Mesenchymal stem cell (in vitro differentiated cells and primary cell): ENCODE data around the gene BMPR1B.

Source experiments
- DNase-seq: peaks from one replicate; pipeline ENCODE4 v3.0.0-alpha.2; 2013
- H2AFZ ChIP-seq: one replicate; pipeline ENCODE4 v1.6.1; 2013; ENCODE audit warnings: low read depth, mild to moderate bottlenecking, control low read depth, inconsistent platforms, low read length, moderate library complexity
- H2AK5ac ChIP-seq: 2 replicates; pipeline ENCODE4 v1.6.1; 2013; ENCODE audit warnings: low read length, moderate library complexity, mild to moderate bottlenecking, inconsistent platforms; ENCODE audit not compliant: severe bottlenecking
- H2BK120ac ChIP-seq: one replicate; pipeline ENCODE4 v1.6.1; 2013; ENCODE audit warnings: low read depth, mild to moderate bottlenecking, inconsistent platforms, low read length, moderate library complexity
- H2BK12ac ChIP-seq, 2 experiments: one replicate each; pipeline ENCODE4 v1.6.1; 2013; ENCODE audit warnings: inconsistent platforms in 2 of 2, low read length in 2 of 2, mild to moderate bottlenecking in 2 of 2, moderate library complexity in 2 of 2, control low read depth in 1 of 2
- H2BK15ac ChIP-seq: one replicate; pipeline ENCODE4 v1.6.1; 2013; ENCODE audit warnings: mild to moderate bottlenecking, low read depth, inconsistent platforms; ENCODE audit not compliant: poor library complexity, severe bottlenecking
- H2BK5ac ChIP-seq: 2 replicates; pipeline ENCODE4 v1.6.1; 2013; ENCODE audit warnings: low read depth, mild to moderate bottlenecking, low read length, control low read depth, inconsistent platforms; ENCODE audit not compliant: poor library complexity, severe bottlenecking
- H3K14ac ChIP-seq, 2 experiments: one replicate each; pipeline ENCODE4 v1.6.1; 2013; ENCODE audit warnings: inconsistent platforms in 2 of 2, low read length in 2 of 2, control low read depth in 1 of 2, mild to moderate bottlenecking in 1 of 2, moderate library complexity in 1 of 2
- H3K18ac ChIP-seq, 2 experiments: one replicate each; pipeline ENCODE4 v1.6.1; 2013; ENCODE audit warnings: inconsistent platforms in 2 of 2, low read length in 2 of 2, control low read depth in 1 of 2, low read depth in 1 of 2, mild to moderate bottlenecking in 1 of 2
- H3K23ac ChIP-seq, 2 experiments: one replicate each; pipeline ENCODE4 v1.6.1; 2013; ENCODE audit warnings: inconsistent platforms in 2 of 2, low read length in 2 of 2, mild to moderate bottlenecking in 2 of 2, moderate library complexity in 2 of 2, control low read depth in 1 of 2
- H3K27ac ChIP-seq: 2 replicates; pipeline ENCODE4 v1.5.1; 2013; ENCODE audit warnings: mild to moderate bottlenecking, moderate library complexity, low read length, control low read depth, inconsistent platforms; ENCODE audit not compliant: poor library complexity, severe bottlenecking
- H3K27me3 ChIP-seq, 2 experiments: 2 replicates each; pipeline versions ENCODE4 v1.6.1 to v1.7.0; 2013; ENCODE audit warnings: low read length in 2 of 2, mild to moderate bottlenecking in 2 of 2, moderate library complexity in 2 of 2, control low read depth in 1 of 2, inconsistent platforms in 1 of 2; ENCODE audit not compliant: control insufficient read depth in 1 of 2, insufficient read depth in 1 of 2
- H3K36me3 ChIP-seq, 2 experiments: 2 replicates each; pipeline versions ENCODE4 v1.6.1 to v1.7.0; 2013; ENCODE audit warnings: low read length in 2 of 2, control low read depth in 1 of 2, inconsistent platforms in 1 of 2, low read depth in 1 of 2, mild to moderate bottlenecking in 1 of 2; ENCODE audit not compliant: insufficient read depth in 2 of 2, control insufficient read depth in 1 of 2
- H3K4ac ChIP-seq, 2 experiments: one replicate each; pipeline ENCODE4 v1.6.1; 2013; ENCODE audit warnings: inconsistent platforms in 2 of 2, low read length in 2 of 2, mild to moderate bottlenecking in 2 of 2, moderate library complexity in 2 of 2, control low read depth in 1 of 2, low read depth in 1 of 2
- H3K4me1 ChIP-seq: 2 replicates; pipeline ENCODE4 v1.6.1; 2013; ENCODE audit warnings: low read depth, low read length, control low read depth; ENCODE audit not compliant: control insufficient read depth, insufficient read depth
- H3K4me2 ChIP-seq: 2 replicates; pipeline ENCODE4 v1.6.1; 2013; ENCODE audit warnings: low read length, mild to moderate bottlenecking, inconsistent platforms; ENCODE audit not compliant: poor library complexity, severe bottlenecking
- H3K4me3 ChIP-seq, 2 experiments: 2 replicates each; pipeline versions ENCODE4 v1.5.1 to v1.7.0; 2013; ENCODE audit warnings: low read length in 2 of 2, mild to moderate bottlenecking in 2 of 2, control low read depth in 1 of 2, low read depth in 1 of 2; ENCODE audit not compliant: insufficient read depth in 1 of 2
- H3K79me1 ChIP-seq: replicated peaks from 2 replicates; pipeline ENCODE4 v1.6.1; 2013; ENCODE audit warnings: mild to moderate bottlenecking, control low read depth, low read length, inconsistent platforms; ENCODE audit not compliant: poor library complexity, severe bottlenecking
- H3K9ac ChIP-seq: 2 replicates; pipeline ENCODE4 v1.7.0; 2013; ENCODE audit warnings: mild to moderate bottlenecking, low read length, moderate library complexity
- H3K9me3 ChIP-seq: 2 replicates; pipeline ENCODE4 v1.7.0; 2013; ENCODE audit warnings: mild to moderate bottlenecking, low read length; ENCODE audit not compliant: control insufficient read depth
- H4K8ac ChIP-seq: one replicate; pipeline ENCODE4 v1.6.1; 2013; ENCODE audit warnings: inconsistent platforms, mild to moderate bottlenecking, low read length, moderate library complexity
- H4K91ac ChIP-seq: one replicate; pipeline ENCODE4 v1.6.1; 2013; ENCODE audit warnings: mild to moderate bottlenecking, low read length, inconsistent platforms
- WGBS: methylation state at CpG from one replicate; pipeline ENCODE4 v1.1.7; 2013; ENCODE audit warnings: mixed read lengths; 5-methylcytosine and 5-hydroxymethylcytosine counted together

Gene BMPR1B

DNA sequence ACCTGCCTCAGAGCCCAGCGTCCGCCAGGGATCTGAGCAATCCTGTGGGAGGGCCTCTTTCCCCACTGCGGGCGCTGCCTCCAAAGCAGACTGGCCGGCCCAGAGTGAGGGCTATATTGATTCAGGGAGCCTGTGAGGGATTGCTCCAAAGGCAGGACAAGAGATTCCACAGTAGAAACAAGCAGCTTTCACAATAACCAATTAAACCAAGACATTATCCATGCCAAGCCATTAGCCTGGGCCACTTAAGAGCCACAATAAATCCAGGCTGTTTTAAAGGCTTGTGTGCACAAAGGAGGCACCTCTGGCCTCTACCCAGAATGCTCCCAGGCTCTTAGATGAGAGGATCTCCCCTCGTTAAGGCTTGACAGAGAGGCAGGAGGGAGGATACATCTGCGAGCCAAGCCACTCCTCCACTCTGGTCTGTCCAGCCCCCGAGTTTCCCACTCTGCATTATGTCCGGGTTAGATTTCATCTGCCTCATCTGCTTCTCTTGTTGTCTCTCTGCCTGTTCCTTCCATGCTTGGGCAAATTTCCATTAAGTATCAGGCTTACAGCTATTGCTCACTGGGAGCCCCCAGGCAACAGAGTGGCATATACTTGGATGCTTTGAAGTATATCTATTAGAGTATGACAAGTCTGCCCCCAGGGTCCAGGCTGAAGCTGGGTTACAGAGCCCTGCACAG is 433.1 kb downstream of the BMPR1B start:
- no peaks in the 10 kb centered on the region for H3K9me3 ChIP-seq
- DNase-seq, result peak; percentile 83
- no peak overlapping the region for H3K18ac ChIP-seq
- H2BK5ac ChIP-seq, result no peak overlapping the region
- H3K4ac ChIP-seq, result no peak overlapping the region
- H3K23ac ChIP-seq, result no peak overlapping the region
- no peak overlapping the region for H2AFZ ChIP-seq
- H3K4me3 ChIP-seq, result no peak overlapping the region
- no peak overlapping the region for H2BK12ac ChIP-seq
- H4K91ac ChIP-seq, result no peak overlapping the region
- H4K8ac ChIP-seq, result peak overlapping the region; percentile 58
- H3K14ac ChIP-seq, result no peak overlapping the region
- H3K9ac ChIP-seq, result no peak overlapping the region
- H3K36me3 ChIP-seq, result no peaks in the 10 kb centered on the region
- no peak overlapping the region for H2AK5ac ChIP-seq
- WGBS, result 33% methylated on average over 9 of the region's 9 CpGs
- H2BK15ac ChIP-seq, result no peak overlapping the region
- H3K4me1 ChIP-seq, result peaks cover 3% of the 10 kb centered on the region
- H2BK120ac ChIP-seq, result no peak overlapping the region
- no peak overlapping the region for H3K4me2 ChIP-seq
- no peak overlapping the region for H3K27ac ChIP-seq
- no peaks in the 10 kb centered on the region for H3K79me1 ChIP-seq
- H3K27me3 ChIP-seq, result peaks cover 0 to 14% of the 10 kb centered on the region in 2 experiments

DNA sequence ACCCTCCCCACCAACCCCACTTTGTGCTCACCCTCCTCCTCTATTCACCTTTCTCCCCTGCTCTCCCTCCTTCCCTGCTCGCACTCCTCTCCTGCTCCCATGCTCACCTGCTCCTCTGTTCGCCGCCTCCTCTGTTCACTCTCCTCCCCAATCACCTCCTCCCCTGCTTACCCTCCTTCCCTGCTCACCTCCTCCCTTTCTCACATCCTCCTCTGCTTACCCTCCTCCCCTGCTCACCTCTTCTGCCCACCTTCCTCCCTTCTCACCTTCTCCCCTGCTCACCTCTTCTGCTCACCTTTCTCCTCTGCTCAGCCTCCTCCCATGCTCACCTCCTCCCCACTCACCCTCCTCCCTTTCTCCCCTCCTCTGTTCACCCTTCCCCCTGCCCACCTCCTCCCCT is 433.8 kb downstream of the BMPR1B start:
- H3K9ac ChIP-seq, result no peak overlapping the region
- H3K4me1 ChIP-seq, result peaks cover 3% of the 10 kb centered on the region
- H3K14ac ChIP-seq, result no peak overlapping the region
- no peaks in the 10 kb centered on the region for H3K36me3 ChIP-seq
- H3K27me3 ChIP-seq, result peaks cover 0 to 14% of the 10 kb centered on the region in 2 experiments
- no peak overlapping the region for H2AFZ ChIP-seq
- no peaks in the 10 kb centered on the region for H3K9me3 ChIP-seq
- H3K4me2 ChIP-seq, result no peak overlapping the region
- H2BK15ac ChIP-seq, result no peak overlapping the region
- DNase-seq, result no peak
- no peaks in the 10 kb centered on the region for H3K79me1 ChIP-seq
- H4K8ac ChIP-seq, result no peak overlapping the region
- peak overlapping the region in 1 of 2 experiments; percentile 24 for H2BK12ac ChIP-seq
- H3K27ac ChIP-seq, result no peak overlapping the region
- no peak overlapping the region for H3K23ac ChIP-seq
- no peak overlapping the region for H2AK5ac ChIP-seq
- H2BK120ac ChIP-seq, result no peak overlapping the region
- no peak overlapping the region for H2BK5ac ChIP-seq
- 95% methylated on average over 3 of the region's 3 CpGs for WGBS
- peak overlapping the region; percentile 70 for H4K91ac ChIP-seq
- peak overlapping the region in 1 of 2 experiments; percentile 22 for H3K18ac ChIP-seq
- no peak overlapping the region for H3K4ac ChIP-seq
- no peak overlapping the region for H3K4me3 ChIP-seq

DNA sequence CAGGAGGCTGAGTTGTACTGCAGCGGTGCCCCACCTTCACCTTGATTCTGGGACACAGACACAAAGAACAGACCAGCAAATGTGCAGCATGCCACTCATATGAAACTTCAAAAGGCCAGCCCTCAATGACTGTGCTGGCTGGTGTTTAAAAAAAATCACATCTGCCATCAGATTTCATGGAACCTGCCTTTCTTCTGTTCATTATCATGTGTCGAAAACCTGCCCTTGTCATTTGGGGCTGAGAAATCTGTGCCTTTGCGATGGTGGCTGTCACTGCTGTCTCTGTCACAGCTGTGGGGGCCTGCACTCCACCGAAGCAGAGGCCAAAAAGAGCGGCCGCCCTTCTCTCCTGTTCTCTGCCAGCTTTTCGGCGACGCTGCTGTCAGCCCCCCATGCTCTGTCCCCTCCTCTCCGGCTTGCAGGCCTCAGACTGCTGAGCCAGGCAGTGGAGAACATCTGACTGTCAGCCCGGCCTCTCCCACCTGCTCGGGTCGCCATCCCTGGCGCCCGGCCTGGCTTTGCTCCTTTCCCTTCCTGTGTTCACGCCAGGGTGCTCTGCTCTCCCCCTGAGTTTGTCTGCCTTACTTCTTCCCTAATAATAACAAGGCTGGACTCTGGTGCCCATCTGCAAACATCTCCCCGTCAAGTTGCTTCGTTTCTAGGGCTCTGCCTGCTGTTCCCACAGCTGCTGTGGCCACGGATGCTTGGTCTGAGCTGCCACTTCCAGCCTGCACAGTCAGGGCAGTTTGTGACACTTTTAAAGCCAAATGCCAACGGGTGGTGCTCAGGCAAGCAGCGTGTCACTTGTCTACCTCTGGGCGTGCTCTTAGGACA is 435.9 kb downstream of the BMPR1B start:
- Histone ChIP-seq H2BK15ac (no peak overlapping the region), H4K91ac (no peak overlapping the region), H3K36me3 (no peaks in the 10 kb centered on the region), H2BK120ac (no peak overlapping the region), H3K4me2 (no peak overlapping the region), H3K27ac (no peak overlapping the region), H3K79me1 (no peaks in the 10 kb centered on the region), H3K23ac (no peak overlapping the region), H3K4me1 (peaks cover 3% of the 10 kb centered on the region), H2BK5ac (no peak overlapping the region), H3K9me3 (no peaks in the 10 kb centered on the region), H2AK5ac (no peak overlapping the region), H2AFZ (no peak overlapping the region), H3K9ac (no peak overlapping the region), H3K4me3 (no peak overlapping the region), H3K14ac (no peak overlapping the region), H3K4ac (no peak overlapping the region), H4K8ac (no peak overlapping the region), H3K27me3 (peaks cover 0 to 14% of the 10 kb centered on the region in 2 experiments), H3K18ac (peak overlapping the region in 1 of 2 experiments; percentile 28), H2BK12ac (peak overlapping the region in 1 of 2 experiments; percentile 35)
- 91% methylated on average over 22 of the region's 22 CpGs for WGBS
- no peak for DNase-seq

DNA sequence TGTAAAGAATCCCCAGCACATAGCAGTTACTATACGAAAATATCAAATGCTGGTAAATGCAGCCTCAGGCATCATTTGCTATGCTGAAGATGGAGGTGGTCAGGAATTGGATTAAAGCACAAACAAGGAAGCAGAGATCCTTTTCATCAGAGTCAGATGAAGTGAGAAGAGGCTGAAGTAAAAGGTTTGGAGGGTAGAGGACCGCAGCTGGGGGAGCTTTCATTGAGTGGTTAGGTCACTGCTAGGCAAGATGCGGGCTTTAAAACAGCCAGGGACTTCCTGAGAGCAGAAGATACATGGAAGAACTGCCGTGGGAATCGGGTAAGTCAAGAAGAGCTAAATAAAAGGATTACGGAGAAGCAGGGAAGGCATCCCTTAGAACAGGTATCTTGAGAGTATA is 439.6 kb downstream of the BMPR1B start:
- DNase-seq, result no peak
- no peak overlapping the region for H3K4ac ChIP-seq
- H2BK12ac ChIP-seq, result no peak overlapping the region
- no peak overlapping the region for H3K14ac ChIP-seq
- H3K27me3 ChIP-seq, result peaks cover 0 to 9% of the 10 kb centered on the region in 2 experiments
- 76% methylated on average over 6 of the region's 6 CpGs for WGBS
- no peaks in the 10 kb centered on the region for H3K79me1 ChIP-seq
- no peak overlapping the region for H3K27ac ChIP-seq
- H2AFZ ChIP-seq, result no peak overlapping the region
- no peak overlapping the region for H3K4me3 ChIP-seq
- no peak overlapping the region for H4K91ac ChIP-seq
- no peak overlapping the region for H3K9ac ChIP-seq
- H2BK15ac ChIP-seq, result no peak overlapping the region
- H3K18ac ChIP-seq, result no peak overlapping the region
- no peaks in the 10 kb centered on the region for H3K9me3 ChIP-seq
- peaks cover 3% of the 10 kb centered on the region for H3K4me1 ChIP-seq
- H2BK120ac ChIP-seq, result no peak overlapping the region
- H3K36me3 ChIP-seq, result no peaks in the 10 kb centered on the region
- H2BK5ac ChIP-seq, result no peak overlapping the region
- no peak overlapping the region for H3K23ac ChIP-seq
- no peak overlapping the region for H3K4me2 ChIP-seq
- no peak overlapping the region for H4K8ac ChIP-seq
- no peak overlapping the region for H2AK5ac ChIP-seq
